AG08395 (cell line): ENCODE measurements around the gene SPPL2C.
A peak's percentile ranks its signal among the peaks of the same experiment; 100 is the strongest.
"Not testable (repeated sequence)": the region's sequence is repeated elsewhere in the genome, so short reads cannot be mapped to it uniquely, and the experiment has no call there.

Experiments
- DNase-seq: peaks from one replicate; pipeline ENCODE4 v3.0.0; 2012; ENCODE audit warnings: mixed read lengths, low spot score

Gene SPPL2C

GRCh38 chr17:45850468-45850867 lies 5.8 kb downstream of the SPPL2C start:
- DNase-seq: no peak

- no peak for DNase-seq
Measured at GRCh38 chr17:45851022-45851421, 6.3 kb downstream of the SPPL2C start.

- DNase-seq: no peak
Measured at GRCh38 chr17:45851464-45851863, 6.8 kb downstream of the SPPL2C start.

DNA sequence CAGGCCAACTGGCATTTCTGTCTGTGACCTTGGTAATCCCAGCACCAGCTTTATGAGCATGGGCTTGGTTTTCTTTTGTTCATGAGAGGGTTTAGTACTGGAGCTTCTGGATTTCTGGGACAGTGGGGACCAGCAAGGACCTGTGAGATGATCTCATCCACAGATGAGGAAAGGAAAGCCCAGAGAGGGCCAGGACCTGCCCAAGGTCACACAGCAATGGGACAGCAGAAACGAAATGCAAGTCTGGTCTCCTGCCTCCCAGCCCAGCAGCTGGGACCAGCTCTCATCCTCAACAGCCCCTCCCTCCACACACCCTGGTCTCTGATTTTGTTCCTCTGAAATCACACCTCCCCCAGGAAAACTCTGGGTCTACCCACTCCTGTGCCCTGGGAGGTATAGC lies 7.2 kb downstream of the SPPL2C start:
- no peak for DNase-seq

- peak; percentile 70 for DNase-seq
Measured at GRCh38 chr17:45852535-45853297, 8.0 kb downstream of the SPPL2C start.

- no peak for DNase-seq
Measured at GRCh38 chr17:45854209-45854608, 9.5 kb downstream of the SPPL2C start.

DNA sequence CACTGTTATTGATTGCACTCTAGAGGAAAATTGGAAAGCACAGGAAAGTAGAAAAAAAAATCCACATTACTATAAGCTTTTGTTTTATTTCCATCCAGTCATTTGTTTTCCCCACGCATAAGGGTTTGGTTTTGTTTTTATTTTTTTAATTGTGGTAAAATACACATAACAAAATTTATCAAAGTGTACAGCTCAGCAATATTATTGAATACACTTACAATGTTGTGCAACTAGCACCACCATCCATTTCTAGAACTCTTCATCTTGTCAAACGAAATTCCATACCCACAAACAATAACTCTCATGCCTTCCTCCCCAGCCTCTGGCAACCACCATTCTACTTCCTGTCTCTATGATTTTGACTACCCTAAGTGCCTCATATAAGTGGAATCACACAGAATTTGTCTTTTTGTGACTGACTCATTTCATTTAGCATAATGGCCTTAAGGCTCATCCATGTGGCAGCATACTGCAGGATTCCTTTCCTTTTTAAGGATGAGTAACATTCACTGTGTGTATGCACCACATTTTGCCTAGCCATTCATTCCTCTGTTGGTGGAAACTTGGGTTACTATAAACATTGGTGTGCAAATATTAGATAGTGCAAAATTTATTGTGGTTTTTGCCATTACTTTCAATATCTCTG lies 11.1 kb downstream of the SPPL2C start:
- no peak for DNase-seq

- DNase-seq: peak; percentile 33
Measured at GRCh38 chr17:45857977-45858708, 13.5 kb downstream of the SPPL2C start.

GRCh38 chr17:45861165-45861564 lies 16.5 kb downstream of the SPPL2C start:
- no peak for DNase-seq

GRCh38 chr17:45862127-45862526 lies 17.4 kb downstream of the SPPL2C start:
- not testable (repeated sequence) for DNase-seq

GRCh38 chr17:45863857-45864654 lies 19.4 kb downstream of the SPPL2C start:
- DNase-seq: no peak

DNA sequence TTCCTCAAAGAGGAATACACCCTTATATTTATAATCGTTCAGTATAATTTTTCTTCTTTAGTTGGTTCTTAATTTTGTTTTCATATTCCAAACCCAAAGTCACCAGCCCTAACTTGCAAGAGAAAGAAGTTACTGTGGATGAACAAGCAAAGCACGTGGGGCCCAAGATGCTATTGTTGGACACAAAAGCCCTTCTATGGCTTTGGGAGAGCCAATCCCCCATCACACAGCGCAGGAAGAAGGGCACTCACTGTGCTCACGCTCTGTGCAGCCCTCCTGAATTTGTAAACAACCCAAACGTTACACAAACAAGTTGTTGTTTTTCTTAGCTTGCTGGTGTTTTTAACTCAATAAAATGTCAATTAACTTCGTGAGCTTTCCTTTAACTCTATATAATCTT lies 22.5 kb downstream of the SPPL2C start:
- no peak for DNase-seq

DNA sequence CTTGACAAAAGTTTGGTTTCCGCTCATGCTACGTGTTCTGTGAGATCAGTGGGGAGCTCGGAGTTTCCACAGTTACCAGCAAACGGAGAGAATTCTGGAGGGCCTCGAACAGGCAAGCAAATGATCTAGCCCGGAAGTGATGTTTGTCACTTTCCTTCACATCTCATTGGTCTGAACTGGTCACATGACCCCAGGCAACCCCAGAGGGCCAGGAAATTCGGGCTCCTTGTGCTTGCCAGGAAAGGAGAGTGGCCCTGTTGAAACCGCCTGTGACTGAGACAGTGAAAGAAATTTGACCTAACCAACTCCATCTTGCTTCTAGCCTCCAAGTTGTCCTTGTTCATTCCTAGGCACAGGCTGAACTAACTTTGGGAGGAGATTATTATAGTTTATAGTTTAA lies 23.0 kb downstream of the SPPL2C start:
- DNase-seq: no peak

DNA sequence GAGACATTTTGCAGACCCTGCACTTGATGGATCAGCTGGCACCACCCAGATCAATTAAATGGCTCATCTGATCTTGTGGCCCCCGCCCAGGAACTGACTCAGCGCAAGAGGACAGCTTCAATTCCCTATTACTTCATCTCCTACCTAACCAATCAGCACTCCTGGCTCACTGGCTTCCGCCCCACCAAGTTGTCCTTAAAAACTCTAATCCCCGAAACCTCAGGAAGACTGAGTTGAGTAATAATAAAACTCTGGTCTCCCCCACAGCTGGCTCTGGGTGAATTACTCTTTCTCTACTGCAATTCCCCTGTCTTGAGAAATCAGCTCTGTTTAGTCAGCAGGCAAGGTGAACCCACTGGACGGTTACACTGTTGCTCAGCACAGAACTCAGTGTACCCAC lies 23.6 kb downstream of the SPPL2C start:
- no peak for DNase-seq

GRCh38 chr17:45869676-45870341 lies 25.1 kb downstream of the SPPL2C start:
- DNase-seq: no peak

GRCh38 chr17:45870342-45870974 lies 25.8 kb downstream of the SPPL2C start:
- no peak for DNase-seq

GRCh38 chr17:45871718-45872117 lies 27.0 kb downstream of the SPPL2C start:
- no peak for DNase-seq

GRCh38 chr17:45873728-45874127 lies 29.0 kb downstream of the SPPL2C start:
- DNase-seq: no peak

GRCh38 chr17:45874151-45874550 lies 29.5 kb downstream of the SPPL2C start:
- DNase-seq: no peak

GRCh38 chr17:45876539-45876938 lies 31.9 kb downstream of the SPPL2C start:
- no peak for DNase-seq

GRCh38 chr17:45877467-45877866 lies 32.8 kb downstream of the SPPL2C start:
- DNase-seq: no peak
